HUES6 (cell line): ENCODE measurements around the gene ALG2.

Source experiments
- H3K27ac ChIP-seq: 2 replicates; pipeline ENCODE4 v1.7.0; 2013; ENCODE audit warnings: low read depth, mild to moderate bottlenecking, low read length, inconsistent platforms
- H3K27me3 ChIP-seq: 2 replicates; pipeline ENCODE4 v1.6.1; 2013; ENCODE audit warnings: low read length; ENCODE audit not compliant: control insufficient read depth, insufficient read depth
- H3K36me3 ChIP-seq: 2 replicates; pipeline ENCODE4 v1.6.1; 2013; ENCODE audit warnings: low read length; ENCODE audit not compliant: control insufficient read depth, insufficient read depth
- H3K4me1 ChIP-seq: 2 replicates; pipeline ENCODE4 v1.6.1; 2013; ENCODE audit warnings: low read length; ENCODE audit not compliant: control insufficient read depth, insufficient read depth
- H3K4me3 ChIP-seq: 2 replicates; pipeline ENCODE4 v1.5.1; 2013; ENCODE audit warnings: low read depth, low read length
- H3K9ac ChIP-seq: one replicate; pipeline ENCODE4 v1.6.1; 2013; ENCODE audit warnings: mild to moderate bottlenecking, low read length
- H3K9me3 ChIP-seq: 2 replicates; pipeline ENCODE4 v1.6.1; 2013; ENCODE audit warnings: low read depth, low read length; ENCODE audit not compliant: control insufficient read depth, insufficient read depth

ALG2 gene

GRCh38 chr9:99180662-99181061 is 41.1 kb downstream of the ALG2 start:
- H3K4me1 ChIP-seq: peaks cover 12% of the 10 kb centered on the region

DNA sequence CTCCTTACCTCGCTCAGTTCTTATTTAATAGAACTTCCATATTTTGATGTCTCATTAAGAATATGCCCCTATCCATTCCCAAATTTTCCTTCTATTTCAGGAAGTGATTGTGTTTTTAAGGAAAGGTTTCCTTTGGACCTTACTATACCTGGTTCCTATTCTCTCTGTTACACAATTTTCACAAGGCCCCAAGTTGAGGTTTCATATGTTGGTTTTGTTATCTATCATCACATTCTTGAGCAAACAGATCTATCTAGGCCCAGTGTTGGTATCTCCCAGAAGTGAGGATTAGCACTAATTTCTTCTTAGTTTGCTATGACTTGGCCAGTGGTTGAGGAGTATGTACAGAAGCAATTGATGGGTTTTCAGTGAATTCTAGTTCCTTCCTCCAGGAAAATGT is 41.5 kb downstream of the ALG2 start:
- Histone ChIP-seq H3K27me3 (no peaks in the 10 kb centered on the region), H3K4me1 (peaks cover 12% of the 10 kb centered on the region), H3K36me3 (no peaks in the 10 kb centered on the region), H3K4me3 (no peak overlapping the region), H3K9me3 (no peaks in the 10 kb centered on the region), H3K9ac (no peak overlapping the region), H3K27ac (no peak overlapping the region)

More at GRCh38 chr9:99180662-99181061, 41.1 kb downstream of the ALG2 start:
- no peak overlapping the region for H3K27ac ChIP-seq
- no peaks in the 10 kb centered on the region for H3K36me3 ChIP-seq
- no peak overlapping the region for H3K4me3 ChIP-seq
- no peaks in the 10 kb centered on the region for H3K9me3 ChIP-seq
- H3K9ac ChIP-seq: no peak overlapping the region
- H3K27me3 ChIP-seq: no peaks in the 10 kb centered on the region

- Histone ChIP-seq H3K27me3 (no peaks in the 10 kb centered on the region), H3K4me1 (peaks cover 8% of the 10 kb centered on the region; the same call in 1 of the 2 replicates), H3K4me3 (no peak overlapping the region), H3K9me3 (no peaks in the 10 kb centered on the region), H3K36me3 (no peaks in the 10 kb centered on the region), H3K9ac (no peak overlapping the region), H3K27ac (no peak overlapping the region)
Measured at GRCh38 chr9:99178912-99179872, 42.5 kb downstream of the ALG2 start.

- Histone ChIP-seq H3K4me3 (no peak overlapping the region), H3K27ac (no peak overlapping the region), H3K9me3 (no peaks in the 10 kb centered on the region), H3K27me3 (no peaks in the 10 kb centered on the region; the same call in 1 of the 2 replicates), H3K9ac (no peak overlapping the region), H3K4me1 (peaks cover 7% of the 10 kb centered on the region), H3K36me3 (no peaks in the 10 kb centered on the region)
Measured at GRCh38 chr9:99177576-99178366, 44.0 kb downstream of the ALG2 start.

DNA sequence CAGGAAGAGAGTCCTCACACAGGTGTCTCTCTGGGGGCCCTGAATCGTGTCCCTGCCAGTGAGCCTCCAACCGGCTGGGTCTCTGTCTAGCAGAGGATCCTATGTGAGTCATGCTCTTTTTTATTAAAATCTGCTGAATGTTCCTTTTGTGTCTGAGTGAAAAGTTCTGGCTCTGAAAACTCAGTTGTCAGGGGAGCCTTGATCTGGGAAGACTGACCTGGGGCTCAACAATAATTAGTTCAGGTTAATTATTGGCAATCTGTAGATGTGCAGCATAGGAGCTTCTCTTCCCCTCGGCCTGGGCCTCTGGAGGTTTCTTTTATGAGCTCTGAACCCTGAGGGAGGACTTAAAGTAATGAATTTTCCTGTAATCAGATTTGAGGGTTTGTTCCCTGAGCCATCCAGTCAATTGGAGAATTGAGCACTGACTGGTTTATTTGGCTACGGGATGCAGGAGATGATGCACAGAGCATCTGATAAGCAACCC is 45.2 kb downstream of the ALG2 start:
- no peak overlapping the region for H3K27ac ChIP-seq
- H3K4me1 ChIP-seq: peaks cover 11% of the 10 kb centered on the region

DNA sequence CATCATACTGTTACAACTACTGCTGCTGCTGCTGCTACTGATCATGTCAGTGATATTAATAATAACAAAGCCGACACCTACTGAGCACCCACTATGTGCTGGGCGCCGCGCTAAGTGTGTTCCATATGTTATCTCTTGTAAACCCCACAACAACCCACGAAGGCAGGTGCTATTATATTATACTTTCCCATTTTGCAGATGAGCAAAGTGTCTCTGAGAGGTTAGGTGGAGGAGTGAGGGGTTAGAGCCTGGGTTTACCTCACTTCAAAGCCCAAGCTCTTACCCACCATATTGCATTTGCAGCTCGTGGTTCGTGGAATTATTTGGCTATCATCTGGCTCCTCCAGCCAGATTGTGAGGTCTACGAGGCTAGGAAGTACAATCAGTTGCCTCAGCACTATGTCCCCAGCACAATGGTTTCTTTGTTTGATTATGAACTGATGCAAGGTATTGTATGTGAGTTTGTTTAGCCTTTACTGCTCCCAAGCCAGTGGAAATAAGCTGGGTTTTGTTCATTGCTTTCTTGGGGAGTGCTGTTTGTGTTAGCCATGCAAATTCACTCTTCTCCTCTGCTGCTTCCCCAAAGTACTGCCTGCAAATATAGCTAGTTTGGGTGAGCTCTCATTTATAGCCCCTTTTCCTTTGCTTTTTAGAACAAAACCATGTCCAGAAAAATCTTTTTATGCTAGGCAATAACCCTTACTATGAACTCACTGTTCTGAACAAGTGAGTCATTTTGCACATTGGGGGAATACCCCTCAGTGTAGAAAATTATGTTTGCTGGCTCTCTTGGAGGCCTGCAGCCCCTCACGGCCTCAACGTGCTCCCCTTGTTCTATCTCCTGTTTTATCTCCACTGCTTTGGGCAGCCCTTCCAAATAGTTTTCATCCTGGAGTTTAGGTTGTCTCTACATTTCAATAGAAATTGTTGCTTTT is 47.9 kb downstream of the ALG2 start:
- Histone ChIP-seq H3K9ac (no peak overlapping the region), H3K9me3 (no peaks in the 10 kb centered on the region), H3K4me3 (no peak overlapping the region), H3K27me3 (peaks cover 6% of the 10 kb centered on the region; the same call in 1 of the 2 replicates), H3K36me3 (no peaks in the 10 kb centered on the region), H3K4me1 (peaks cover 36% of the 10 kb centered on the region), H3K27ac (no peak overlapping the region)

More for the DNA sequence above, 45.2 kb downstream of the ALG2 start:
- Histone ChIP-seq H3K36me3 (no peaks in the 10 kb centered on the region), H3K4me3 (no peak overlapping the region), H3K9me3 (no peaks in the 10 kb centered on the region), H3K27me3 (no peaks in the 10 kb centered on the region; the same call in 1 of the 2 replicates), H3K9ac (no peak overlapping the region)

GRCh38 chr9:99172124-99173091 is 49.3 kb downstream of the ALG2 start:
- H3K27ac ChIP-seq: no peak overlapping the region
- H3K9me3 ChIP-seq: no peaks in the 10 kb centered on the region
- H3K4me3 ChIP-seq: no peak overlapping the region
- H3K4me1 ChIP-seq: peaks cover 37% of the 10 kb centered on the region
- no peak overlapping the region for H3K9ac ChIP-seq
- no peaks in the 10 kb centered on the region for H3K36me3 ChIP-seq
- peaks cover 6% of the 10 kb centered on the region; the same call in 1 of the 2 replicates for H3K27me3 ChIP-seq

DNA sequence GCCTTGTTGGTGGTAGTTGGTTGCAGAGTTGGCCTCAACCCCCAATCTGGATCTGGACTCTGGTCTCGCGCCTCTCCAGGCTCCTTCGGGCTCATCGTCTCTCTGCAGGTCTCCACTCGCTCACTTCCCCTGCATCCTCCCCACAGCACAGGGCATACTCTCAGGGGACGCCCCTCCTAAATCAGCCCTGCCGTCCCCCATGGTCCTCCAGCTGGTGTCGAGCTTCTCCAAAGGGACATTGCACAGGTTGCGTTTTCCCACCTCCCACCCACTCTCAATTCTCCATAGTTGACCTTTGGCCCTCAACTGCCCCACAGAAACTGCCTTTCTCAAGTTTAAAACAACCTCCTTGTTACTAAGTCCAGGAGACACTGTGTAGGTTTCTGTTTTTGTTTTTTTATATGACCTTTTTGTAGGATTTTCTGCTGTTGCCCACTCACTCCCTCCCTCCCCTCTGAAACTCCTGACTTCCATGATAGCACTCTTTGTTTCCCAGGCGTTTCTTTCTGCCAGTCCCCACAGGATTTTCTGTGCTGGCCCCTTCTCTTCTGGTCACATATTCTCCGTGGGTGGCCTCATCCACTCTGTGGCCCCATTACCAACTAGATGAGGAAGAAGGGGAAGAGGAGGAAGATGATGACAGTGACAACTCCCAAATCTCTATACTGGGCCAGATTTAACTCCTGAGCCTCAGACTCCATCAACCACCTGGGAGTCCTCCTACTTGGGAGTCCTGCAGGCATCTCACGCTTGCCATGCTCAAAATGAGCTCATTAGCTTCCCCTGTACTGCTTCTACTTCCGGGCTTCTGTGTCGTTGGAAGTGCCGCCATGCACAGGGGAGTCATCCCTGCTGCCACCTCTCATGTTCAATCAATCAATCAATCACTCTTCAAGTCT is 50.3 kb downstream of the ALG2 start:
- H3K27me3 ChIP-seq: peaks cover 6% of the 10 kb centered on the region; the same call in 1 of the 2 replicates
- no peaks in the 10 kb centered on the region for H3K36me3 ChIP-seq
- no peak overlapping the region for H3K27ac ChIP-seq
- H3K4me1 ChIP-seq: peaks cover 35% of the 10 kb centered on the region
- no peak overlapping the region for H3K9ac ChIP-seq
- no peak overlapping the region for H3K4me3 ChIP-seq
- no peaks in the 10 kb centered on the region for H3K9me3 ChIP-seq
